HG03575 (cell line): Measurements from ENCODE around the gene SLITRK4.

Experiments
- ATAC-seq: cut with Tn5 transposase; IDR thresholded peaks from one replicate; pipeline ENCODE4 v1.9.1; 2021; ENCODE audit not compliant: unreplicated experiment, insufficient number of reproducible peaks, low FRiP score; ENCODE audit errors: extremely low read depth

The SLITRK4 gene

DNA sequence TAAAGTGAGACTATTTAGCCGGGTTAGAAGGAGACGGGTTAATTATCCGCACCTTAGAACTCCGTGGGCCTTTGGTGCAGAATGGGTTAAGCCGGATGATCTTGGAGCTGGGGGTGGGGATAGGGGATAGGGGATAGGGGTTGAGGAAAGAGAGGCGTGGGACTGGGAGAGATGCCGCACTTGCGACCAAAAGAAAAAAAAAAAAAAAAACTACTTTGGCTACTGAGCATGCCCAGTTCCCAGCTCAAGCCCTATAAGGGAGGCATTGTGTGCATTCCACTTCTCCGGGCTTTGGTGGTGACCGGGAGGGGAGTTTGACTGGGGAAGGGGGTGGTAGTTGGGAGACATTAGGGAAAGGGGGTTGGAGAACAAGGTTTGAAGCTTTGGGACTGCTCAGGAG is at the start of gene SLITRK4:
TSS of gene SLITRK4 (minus strand) at position 187 of the 400 bp plus-strand sequence. CDS start 4,993 bp downstream, outside the sequence.
- ATAC-seq: no peak

GRCh38 chrX:143683486-143683885 is 47.6 kb upstream of the SLITRK4 start:
- no peak for ATAC-seq

- ATAC-seq: no peak
Observed at GRCh38 chrX:143674926-143675325, 39.0 kb upstream of the SLITRK4 start.

DNA sequence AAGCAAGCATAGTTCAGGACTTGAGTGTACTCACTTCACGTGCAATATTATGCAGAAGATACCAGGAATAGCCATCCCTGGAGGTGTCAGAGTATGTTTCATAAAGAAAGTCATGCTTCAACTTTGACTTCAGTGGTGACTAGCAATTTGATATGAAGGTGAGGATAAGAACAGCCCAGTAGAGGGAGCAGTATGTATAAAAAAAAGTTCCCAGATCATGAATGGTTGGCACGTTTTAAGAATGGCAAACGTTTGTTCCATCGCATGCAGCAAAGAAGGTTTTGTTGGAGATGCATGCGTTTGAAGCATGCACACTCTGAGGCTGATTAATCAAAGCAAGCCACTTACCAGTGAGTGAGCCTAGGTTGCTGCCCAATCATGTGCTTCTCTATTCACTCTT is 33.5 kb upstream of the SLITRK4 start:
- no peak for ATAC-seq

GRCh38 chrX:143664302-143664701 is 28.4 kb upstream of the SLITRK4 start:
- ATAC-seq: no peak

- no peak for ATAC-seq
Observed at GRCh38 chrX:143663755-143664154, 27.9 kb upstream of the SLITRK4 start.

GRCh38 chrX:143661286-143661685 is 25.4 kb upstream of the SLITRK4 start:
- ATAC-seq: no peak

DNA sequence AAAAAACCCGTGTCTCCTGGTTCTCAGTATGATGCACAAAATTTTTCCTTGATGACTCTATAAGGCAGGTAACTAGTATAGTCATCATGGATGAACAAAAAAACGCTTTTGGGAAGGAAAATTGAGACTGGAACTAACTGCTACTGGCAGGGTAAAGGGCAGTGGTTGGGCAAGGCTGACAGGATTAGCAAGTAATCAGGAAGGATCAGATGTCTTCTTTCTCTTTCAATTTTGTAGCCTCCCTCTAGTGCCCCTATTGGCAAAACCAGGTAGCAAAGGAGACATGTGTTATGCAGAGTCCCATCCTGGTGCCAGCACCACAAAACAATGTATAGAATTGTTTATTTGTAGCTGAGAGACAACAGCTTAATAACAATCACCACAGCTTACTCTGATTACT is 12.8 kb upstream of the SLITRK4 start:
- ATAC-seq: no peak

- ATAC-seq: no peak
Observed at GRCh38 chrX:143642426-143642825, 6.5 kb upstream of the SLITRK4 start.

DNA sequence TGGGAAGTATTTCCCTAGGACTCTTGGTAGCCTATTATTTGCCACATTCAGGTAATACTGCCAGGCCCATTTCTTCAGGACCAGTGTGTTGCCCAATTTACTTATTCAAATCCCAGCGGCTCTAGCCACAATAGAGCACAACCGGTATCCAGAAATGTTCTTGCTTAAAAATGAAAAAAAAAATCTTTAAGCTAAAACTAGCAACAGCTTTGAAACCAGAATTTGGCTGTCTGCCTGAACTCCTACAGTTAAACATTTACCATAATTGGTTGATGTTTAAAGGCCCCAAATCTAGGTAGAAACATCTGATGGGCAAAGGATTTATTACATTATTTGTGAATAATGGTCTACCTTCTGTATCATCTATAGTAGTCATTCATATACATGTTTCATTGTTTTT is 930 bp upstream of the SLITRK4 start:
- ATAC-seq: no peak

DNA sequence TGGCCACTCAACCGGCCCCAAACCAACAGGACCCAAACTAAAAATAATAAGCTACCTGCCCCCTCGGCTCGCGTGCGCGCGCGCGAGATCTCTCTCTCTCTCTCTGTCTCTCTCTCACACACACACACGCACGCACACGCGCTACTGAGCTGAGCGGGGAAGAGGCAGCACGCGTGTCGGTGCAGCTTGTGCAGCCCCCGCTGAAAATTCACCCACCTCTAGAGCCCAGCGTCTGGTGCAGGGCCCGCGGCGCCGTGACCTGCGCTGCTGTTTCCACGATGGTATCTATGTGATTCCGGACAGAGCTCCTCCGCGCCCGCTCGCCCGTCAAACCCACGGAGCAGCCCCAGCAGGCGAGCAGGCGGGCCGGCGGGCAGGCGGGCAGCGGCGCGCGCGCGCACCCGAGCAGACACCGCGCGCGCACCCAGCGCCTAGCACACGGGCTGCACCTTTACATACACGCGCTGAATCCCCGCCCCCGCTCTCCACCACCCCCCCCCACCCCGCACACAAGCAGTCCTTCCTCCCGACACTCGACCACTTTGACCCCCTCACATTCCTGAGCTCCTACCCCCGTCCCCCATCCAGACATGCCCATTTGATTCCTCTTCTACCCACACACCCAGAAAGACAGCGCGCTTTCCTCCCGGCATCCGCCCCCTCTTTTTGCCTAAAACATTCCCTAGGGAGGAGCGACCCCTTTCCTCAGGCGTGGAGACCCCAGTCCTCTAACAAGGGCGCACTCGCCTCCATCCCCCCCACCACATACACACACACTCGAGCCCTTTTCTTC is 1.0 kb downstream of the SLITRK4 start:
- no peak for ATAC-seq

DNA sequence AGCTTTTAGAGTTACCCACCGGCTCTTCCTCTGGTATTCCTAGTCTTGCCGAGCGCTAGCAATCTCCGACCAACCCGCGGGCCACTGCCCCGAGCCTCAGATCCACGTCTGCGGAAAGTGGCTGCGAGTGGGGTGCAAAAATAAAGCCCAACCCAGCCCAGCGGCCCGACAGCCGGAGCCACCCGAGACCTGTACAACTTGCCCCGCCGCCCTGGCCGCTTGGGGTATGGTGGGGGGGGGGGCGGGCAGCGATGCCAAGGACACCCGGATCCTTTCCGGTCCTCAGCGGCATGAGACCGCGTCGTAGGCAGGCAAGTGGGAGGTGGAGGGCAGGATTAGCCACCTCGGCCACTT is 1.6 kb downstream of the SLITRK4 start:
- ATAC-seq: no peak

GRCh38 chrX:143633461-143634308 is 2.2 kb downstream of the SLITRK4 start:
- no peak for ATAC-seq

- no peak for ATAC-seq
Observed at GRCh38 chrX:143632625-143633410, 3.1 kb downstream of the SLITRK4 start.

- no peak for ATAC-seq
Observed at GRCh38 chrX:143623657-143624056, 12.2 kb downstream of the SLITRK4 start.

DNA sequence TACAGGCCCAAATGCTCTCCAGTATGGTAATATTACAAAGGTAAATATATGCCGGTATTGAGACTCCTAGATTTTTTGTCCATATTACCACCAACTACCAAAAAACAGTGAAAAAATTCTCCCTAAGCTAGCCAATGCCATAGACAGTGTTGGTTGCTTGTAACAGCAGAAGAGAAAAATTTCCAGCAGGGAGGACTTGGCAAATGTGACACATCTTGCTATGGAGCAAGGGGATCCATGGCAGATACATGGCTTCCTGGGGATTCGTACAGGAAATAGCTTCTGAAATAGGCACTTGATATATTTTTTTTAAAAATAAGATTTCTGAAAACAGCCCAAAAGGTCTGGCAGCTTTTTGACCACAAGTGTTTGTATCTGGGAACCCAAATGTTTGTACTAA is 14.6 kb downstream of the SLITRK4 start:
- ATAC-seq: no peak

DNA sequence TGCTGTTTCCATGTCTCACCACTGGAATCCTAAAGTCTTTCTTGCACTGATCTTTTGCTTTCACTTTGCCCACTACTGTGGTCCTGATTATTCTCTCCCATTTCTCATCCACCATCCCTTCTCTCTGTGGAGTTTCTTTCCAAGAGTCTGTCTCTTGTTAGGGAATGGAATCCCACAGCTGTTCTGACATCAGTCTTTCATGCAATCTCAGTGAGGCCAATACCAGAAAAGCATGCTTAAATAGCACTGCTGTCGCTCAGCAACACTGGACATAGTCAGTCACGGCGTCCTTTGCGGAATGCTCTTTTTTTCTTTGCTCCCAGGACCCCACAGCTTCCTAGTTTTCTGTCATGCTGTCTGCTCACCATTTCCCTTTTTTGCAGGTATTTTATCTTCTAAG is 20.1 kb downstream of the SLITRK4 start:
- no peak for ATAC-seq

GRCh38 chrX:143601809-143602208 is 34.1 kb downstream of the SLITRK4 start:
- no peak for ATAC-seq

DNA sequence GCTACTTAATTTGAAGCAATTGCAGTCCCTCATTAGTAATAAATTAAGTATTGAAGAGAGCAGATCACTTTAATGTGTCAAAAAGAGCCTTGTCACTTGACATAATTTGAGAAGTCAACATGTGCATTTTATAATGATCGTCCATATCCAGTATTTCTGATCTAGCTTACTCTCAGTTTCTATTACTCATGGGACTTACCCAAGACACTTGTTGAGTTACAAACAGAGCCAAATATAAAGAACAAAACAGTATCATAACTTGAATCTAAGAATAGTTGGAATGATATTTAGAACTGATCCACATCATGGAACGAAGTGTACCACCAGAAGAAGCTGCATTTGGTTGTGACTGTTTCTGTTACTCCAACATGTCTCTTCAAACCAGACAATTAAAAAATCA is 54.7 kb downstream of the SLITRK4 start:
- no peak for ATAC-seq

- no peak for ATAC-seq
Observed at GRCh38 chrX:143580266-143580665, 55.6 kb downstream of the SLITRK4 start.
